SK-N-SH (cell line): ENCODE results near the gene ACADS. TPM values are rescaled to one million over a fixed set of nuclear protein-coding genes. Genes with fewer than 3 reads are reported as not detected.

Experiments used
- CTCF ChIA-PET: fragments of 300-600, 350-600 bp; formaldehyde crosslinking; extraction: SDS; loops from one replicate; lab custom pipeline; 2021; lab: Yijun Ruan, JAX
- POLR2A ChIA-PET: fragments of 350-600 bp; sonication (Branson Sonifier 250); formaldehyde crosslinking; extraction: SDS; loops from one replicate; lab custom pipeline; 2020; ENCODE audit warnings: antibody characterized with exemption, inconsistent platforms; lab: Yijun Ruan, JAX
- DNase-seq: peaks from one replicate; pipeline ENCODE4 v3.0.0; 2012
- H2AFZ ChIP-seq: fragments of 200-600 bp; sonication (generic); 2 replicates; pipeline ENCODE4 v1.8.1; 2016; ENCODE audit warnings: antibody characterized with exemption, mild to moderate bottlenecking, low read depth
- H3F3A ChIP-seq: fragments of 200-600 bp; sonication (generic); replicated peaks from 2 replicates; pipeline ENCODE3; 2016; ENCODE audit warnings: antibody characterized with exemption, mild to moderate bottlenecking; ENCODE audit not compliant: insufficient read depth
- H3K27ac ChIP-seq, 2 experiments: fragments of 200-500 bp in 1 of 2; fragments of 200-600 bp in 1 of 2; sonication (Bioruptor generic) in 1 of 2; sonication (generic), shearing (Covaris generic) in 1 of 2; 2 replicates each; pipeline versions ENCODE4 v1.5.1 to v1.6.1; 2014 to 2016; ENCODE audit warnings: low read depth in 2 of 2, inconsistent platforms in 1 of 2, low read length in 1 of 2, mild to moderate bottlenecking in 1 of 2, mixed read lengths in 1 of 2
- H3K27me3 ChIP-seq: fragments of 200-600 bp; sonication (generic), shearing (Covaris generic); 2 replicates; pipeline ENCODE4 v1.6.1; 2016; ENCODE audit warnings: mixed run types; ENCODE audit not compliant: insufficient read depth
- H3K36me3 ChIP-seq, 2 experiments: fragments of 200-500 bp in 1 of 2; fragments of 200-600 bp in 1 of 2; sonication (Bioruptor generic) in 1 of 2; sonication (generic) in 1 of 2; replicated peaks in 1 of 2; 2 replicates each; pipeline versions ENCODE3 to v1.5.1; 2014 to 2016; ENCODE audit warnings: low read length in 1 of 2, mild to moderate bottlenecking in 1 of 2; ENCODE audit not compliant: insufficient read depth in 2 of 2, control insufficient read depth in 1 of 2
- H3K4me1 ChIP-seq, 2 experiments: fragments of 200-500 bp in 1 of 2; fragments of 200-600 bp in 1 of 2; sonication (Bioruptor generic) in 1 of 2; sonication (generic), shearing (Covaris generic) in 1 of 2; 2 replicates each; pipeline versions ENCODE4 v1.5.1 to v1.6.1; 2014 to 2016; ENCODE audit warnings: low read depth in 1 of 2, low read length in 1 of 2, mixed run types in 1 of 2; ENCODE audit not compliant: insufficient read depth in 2 of 2, control insufficient read depth in 1 of 2
- H3K4me2 ChIP-seq: fragments of 200-600 bp; sonication (generic), shearing (Covaris generic); 2 replicates; pipeline ENCODE4 v1.6.1; 2017; ENCODE audit warnings: mixed run types
- H3K4me3 ChIP-seq, 2 experiments: fragments of 200-500 bp in 1 of 2; fragments of 200-600 bp in 1 of 2; sonication (Bioruptor generic) in 1 of 2; sonication (generic), shearing (Covaris generic) in 1 of 2; 2 replicates each; pipeline versions ENCODE4 v1.5.1 to v1.8.1; 2014 to 2016; ENCODE audit warnings: low read depth in 2 of 2, inconsistent platforms in 1 of 2, low read length in 1 of 2, mild to moderate bottlenecking in 1 of 2, mixed read lengths in 1 of 2, moderate library complexity in 1 of 2
- H3K79me2 ChIP-seq: fragments of 200-600 bp; sonication (generic); 2 replicates; pipeline ENCODE4 v1.8.1; 2017; ENCODE audit warnings: mild to moderate bottlenecking; ENCODE audit not compliant: insufficient read depth
- H3K9ac ChIP-seq: fragments of 200-600 bp; sonication (generic); 2 replicates; pipeline ENCODE4 v1.6.1; 2017; ENCODE audit warnings: mixed run types
- H3K9me2 ChIP-seq: fragments of 200-600 bp; sonication (generic); 2 replicates; pipeline ENCODE4 v1.6.1; 2017; ENCODE audit warnings: mixed run types
- H3K9me3 ChIP-seq: fragments of 200-600 bp; sonication (generic); 2 replicates; pipeline ENCODE4 v1.6.1; 2017; ENCODE audit warnings: mixed run types, mild to moderate bottlenecking, moderate library complexity
- H4K20me1 ChIP-seq: fragments of 200-600 bp; sonication (generic); 2 replicates; pipeline ENCODE4 v1.6.1; 2017; ENCODE audit warnings: mild to moderate bottlenecking, mixed run types; ENCODE audit not compliant: insufficient read depth
- CHD2 ChIP-seq: fragments of 150-350 bp; IDR thresholded peaks from 2 replicates; pipeline ENCODE4 v1.6.1; 2018; ENCODE audit warnings: low read length; ENCODE audit not compliant: partially characterized antibody
- ELF1 ChIP-seq: IDR thresholded peaks from 2 replicates; pipeline ENCODE4 v1.4.0; 2012
- EZH2phosphoT487 ChIP-seq: fragments of 200-600 bp; sonication (generic); IDR thresholded peaks from 2 replicates; pipeline ENCODE4 v1.6.1; 2017; ENCODE audit warnings: low read depth, mixed run types, mild to moderate bottlenecking, antibody characterized with exemption, moderate library complexity, borderline replicate concordance
- FOSL2 ChIP-seq: IDR thresholded peaks from 2 replicates; pipeline ENCODE4 v1.4.0; 2012; ENCODE audit warnings: low read depth, mild to moderate bottlenecking, moderate library complexity, borderline replicate concordance
- GABPA ChIP-seq: IDR thresholded peaks from 2 replicates; pipeline ENCODE4 v1.4.0; 2012; ENCODE audit warnings: low read depth, mild to moderate bottlenecking
- JUND ChIP-seq: IDR thresholded peaks from 2 replicates; pipeline ENCODE4 v1.4.0; 2012
- MEF2A ChIP-seq: IDR thresholded peaks from 2 replicates; pipeline ENCODE4 v1.4.0; 2012; ENCODE audit warnings: low read depth, borderline replicate concordance
- NFIC ChIP-seq: IDR thresholded peaks from 2 replicates; pipeline ENCODE4 v1.4.0; 2012; ENCODE audit warnings: borderline replicate concordance
- RAD21 ChIP-seq: IDR thresholded peaks from 2 replicates; pipeline ENCODE4 v1.6.1; 2012; ENCODE audit warnings: mild to moderate bottlenecking, low read length
- RFX5 ChIP-seq: IDR thresholded peaks from 2 replicates; pipeline ENCODE4 v1.6.1; 2012; ENCODE audit warnings: mild to moderate bottlenecking, improper control_type of control experiment, low read length
- SMC3 ChIP-seq: IDR thresholded peaks from 2 replicates; pipeline ENCODE4 v1.6.1; 2012; ENCODE audit warnings: low read depth, low read length, improper control_type of control experiment
- TEAD4 ChIP-seq: IDR thresholded peaks from 2 replicates; pipeline ENCODE4 v1.4.0; 2012; ENCODE audit warnings: mild to moderate bottlenecking, borderline replicate concordance; ENCODE audit not compliant: insufficient read depth
- YY1 ChIP-seq: IDR thresholded peaks from 2 replicates; pipeline ENCODE4 v1.4.0; 2012; ENCODE audit warnings: low read depth, mild to moderate bottlenecking
- WGBS: methylation state at CpG from one replicate; pipeline ENCODE4 v1.1.6; 2017; ENCODE audit warnings: low lambda C conversion rate; 5-methylcytosine and 5-hydroxymethylcytosine counted together
- polyA plus RNA-seq, 3 experiments: library from polyadenylated mRNA; depleted of rRNA; stranded (reverse); fragments of >200 nt; gene quantifications; 2 replicates each; pipeline ENCODE4 v1.2.3, GENCODE V29; 2012
- TF ChIP-seq, protein P1 (sequence below): fragments of 150-350 bp; IDR thresholded peaks from 2 replicates; pipeline ENCODE4 v1.6.1; 2016; ENCODE audit warnings: mild to moderate bottlenecking, low read depth, low read length
- TF ChIP-seq, protein P2 (sequence below): IDR thresholded peaks from 2 replicates; pipeline ENCODE4 v1.4.0; 2012; ENCODE audit warnings: low read depth, borderline replicate concordance
- TF ChIP-seq, protein P3 (sequence below): IDR thresholded peaks from 2 replicates; pipeline ENCODE4 v1.4.0; 2012; ENCODE audit warnings: low read depth, borderline replicate concordance
- TF ChIP-seq, protein P4 (sequence below): fragments of 200-600 bp; sonication (generic); IDR thresholded peaks from 2 replicates; pipeline ENCODE4 v1.6.1; 2017; ENCODE audit warnings: antibody characterized with exemption, mild to moderate bottlenecking, moderate library complexity
- TF ChIP-seq, protein P5 (sequence below): fragments of 150-350 bp; IDR thresholded peaks from 2 replicates; pipeline ENCODE4 v1.6.1; 2017; ENCODE audit warnings: antibody characterized with exemption, low read length, low read depth, borderline replicate concordance

The ACADS gene
- polyA plus RNA-seq, 1 of the 3 experiments (the other 2 are of a cell fraction), result 4.9 TPM

DNA sequence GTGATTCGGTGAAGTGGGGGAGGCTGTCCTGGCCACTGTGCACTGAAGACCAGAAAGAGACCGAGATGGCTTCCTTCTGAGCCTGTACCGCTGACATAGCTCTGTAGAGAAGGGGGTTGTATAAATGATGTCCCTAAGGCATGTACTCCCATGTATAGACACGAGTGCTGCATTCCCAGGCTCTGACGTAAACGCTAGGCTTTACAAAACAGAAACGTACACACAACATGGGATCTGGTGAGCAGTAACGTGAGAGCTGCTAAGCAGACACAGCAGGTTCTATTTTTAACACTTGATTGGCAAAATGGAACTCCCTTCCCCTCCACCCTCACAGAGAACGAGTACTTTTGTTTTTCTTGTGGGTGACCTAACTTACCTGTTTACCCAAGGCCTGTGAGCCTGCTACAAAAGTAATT lies 35.9 kb downstream of the ACADS start:
- Histone ChIP-seq H3K4me2 (no peak overlapping the region), H3K9me3 (no peaks in the 10 kb centered on the region), H3K4me1 (peaks cover 0 to 12% of the 10 kb centered on the region in 2 experiments; a peak in 1 of 4 replicates), H3K27me3 (no peaks in the 10 kb centered on the region), H3K27ac (no peak overlapping the region), H4K20me1 (no peaks in the 10 kb centered on the region), H3F3A (no peaks in the 10 kb centered on the region), H3K4me3 (no peak overlapping the region), H3K36me3 (peaks cover 9 to 46% of the 10 kb centered on the region in 2 experiments), H3K9ac (no peak overlapping the region), H3K9me2 (no peaks in the 10 kb centered on the region), H3K79me2 (no peaks in the 10 kb centered on the region), H2AFZ (no peak overlapping the region)
- DNase-seq, result no peak
- TF ChIP-seq, protein P1, sequence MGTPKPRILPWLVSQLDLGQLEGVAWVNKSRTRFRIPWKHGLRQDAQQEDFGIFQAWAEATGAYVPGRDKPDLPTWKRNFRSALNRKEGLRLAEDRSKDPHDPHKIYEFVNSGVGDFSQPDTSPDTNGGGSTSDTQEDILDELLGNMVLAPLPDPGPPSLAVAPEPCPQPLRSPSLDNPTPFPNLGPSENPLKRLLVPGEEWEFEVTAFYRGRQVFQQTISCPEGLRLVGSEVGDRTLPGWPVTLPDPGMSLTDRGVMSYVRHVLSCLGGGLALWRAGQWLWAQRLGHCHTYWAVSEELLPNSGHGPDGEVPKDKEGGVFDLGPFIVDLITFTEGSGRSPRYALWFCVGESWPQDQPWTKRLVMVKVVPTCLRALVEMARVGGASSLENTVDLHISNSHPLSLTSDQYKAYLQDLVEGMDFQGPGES, result no peak
- no peak for TF ChIP-seq RAD21
- TF ChIP-seq MEF2A, result no peak
- no peak for TF ChIP-seq NFIC
- TF ChIP-seq GABPA, result no peak
- TF ChIP-seq FOSL2, result no peak
- no peak for TF ChIP-seq TEAD4
- TF ChIP-seq RFX5, result no peak
- TF ChIP-seq EZH2phosphoT487, result no peak
- TF ChIP-seq SMC3, result no peak
- TF ChIP-seq, protein P2, sequence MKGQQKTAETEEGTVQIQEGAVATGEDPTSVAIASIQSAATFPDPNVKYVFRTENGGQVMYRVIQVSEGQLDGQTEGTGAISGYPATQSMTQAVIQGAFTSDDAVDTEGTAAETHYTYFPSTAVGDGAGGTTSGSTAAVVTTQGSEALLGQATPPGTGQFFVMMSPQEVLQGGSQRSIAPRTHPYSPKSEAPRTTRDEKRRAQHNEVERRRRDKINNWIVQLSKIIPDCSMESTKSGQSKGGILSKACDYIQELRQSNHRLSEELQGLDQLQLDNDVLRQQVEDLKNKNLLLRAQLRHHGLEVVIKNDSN, result no peak
- no peak for TF ChIP-seq ELF1
- TF ChIP-seq YY1, result no peak
- TF ChIP-seq JUND, result no peak
- TF ChIP-seq, protein P3, sequence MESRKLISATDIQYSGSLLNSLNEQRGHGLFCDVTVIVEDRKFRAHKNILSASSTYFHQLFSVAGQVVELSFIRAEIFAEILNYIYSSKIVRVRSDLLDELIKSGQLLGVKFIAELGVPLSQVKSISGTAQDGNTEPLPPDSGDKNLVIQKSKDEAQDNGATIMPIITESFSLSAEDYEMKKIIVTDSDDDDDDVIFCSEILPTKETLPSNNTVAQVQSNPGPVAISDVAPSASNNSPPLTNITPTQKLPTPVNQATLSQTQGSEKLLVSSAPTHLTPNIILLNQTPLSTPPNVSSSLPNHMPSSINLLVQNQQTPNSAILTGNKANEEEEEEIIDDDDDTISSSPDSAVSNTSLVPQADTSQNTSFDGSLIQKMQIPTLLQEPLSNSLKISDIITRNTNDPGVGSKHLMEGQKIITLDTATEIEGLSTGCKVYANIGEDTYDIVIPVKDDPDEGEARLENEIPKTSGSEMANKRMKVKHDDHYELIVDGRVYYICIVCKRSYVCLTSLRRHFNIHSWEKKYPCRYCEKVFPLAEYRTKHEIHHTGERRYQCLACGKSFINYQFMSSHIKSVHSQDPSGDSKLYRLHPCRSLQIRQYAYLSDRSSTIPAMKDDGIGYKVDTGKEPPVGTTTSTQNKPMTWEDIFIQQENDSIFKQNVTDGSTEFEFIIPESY, result no peak
- TF ChIP-seq, protein P4, sequence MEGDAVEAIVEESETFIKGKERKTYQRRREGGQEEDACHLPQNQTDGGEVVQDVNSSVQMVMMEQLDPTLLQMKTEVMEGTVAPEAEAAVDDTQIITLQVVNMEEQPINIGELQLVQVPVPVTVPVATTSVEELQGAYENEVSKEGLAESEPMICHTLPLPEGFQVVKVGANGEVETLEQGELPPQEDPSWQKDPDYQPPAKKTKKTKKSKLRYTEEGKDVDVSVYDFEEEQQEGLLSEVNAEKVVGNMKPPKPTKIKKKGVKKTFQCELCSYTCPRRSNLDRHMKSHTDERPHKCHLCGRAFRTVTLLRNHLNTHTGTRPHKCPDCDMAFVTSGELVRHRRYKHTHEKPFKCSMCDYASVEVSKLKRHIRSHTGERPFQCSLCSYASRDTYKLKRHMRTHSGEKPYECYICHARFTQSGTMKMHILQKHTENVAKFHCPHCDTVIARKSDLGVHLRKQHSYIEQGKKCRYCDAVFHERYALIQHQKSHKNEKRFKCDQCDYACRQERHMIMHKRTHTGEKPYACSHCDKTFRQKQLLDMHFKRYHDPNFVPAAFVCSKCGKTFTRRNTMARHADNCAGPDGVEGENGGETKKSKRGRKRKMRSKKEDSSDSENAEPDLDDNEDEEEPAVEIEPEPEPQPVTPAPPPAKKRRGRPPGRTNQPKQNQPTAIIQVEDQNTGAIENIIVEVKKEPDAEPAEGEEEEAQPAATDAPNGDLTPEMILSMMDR, result no peak
- TF ChIP-seq, protein P5, sequence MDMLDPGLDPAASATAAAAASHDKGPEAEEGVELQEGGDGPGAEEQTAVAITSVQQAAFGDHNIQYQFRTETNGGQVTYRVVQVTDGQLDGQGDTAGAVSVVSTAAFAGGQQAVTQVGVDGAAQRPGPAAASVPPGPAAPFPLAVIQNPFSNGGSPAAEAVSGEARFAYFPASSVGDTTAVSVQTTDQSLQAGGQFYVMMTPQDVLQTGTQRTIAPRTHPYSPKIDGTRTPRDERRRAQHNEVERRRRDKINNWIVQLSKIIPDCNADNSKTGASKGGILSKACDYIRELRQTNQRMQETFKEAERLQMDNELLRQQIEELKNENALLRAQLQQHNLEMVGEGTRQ, result no peak
- no peak for TF ChIP-seq CHD2
- CTCF ChIA-PET, result no interaction called here
- WGBS, result 91% methylated on average over 9 of the region's 9 CpGs
- POLR2A ChIA-PET, result no interaction called here
